ENCODE results near the gene HSF2BP. TPM values are rescaled to one million over a fixed set of nuclear protein-coding genes. Genes with fewer than 3 reads are reported as not detected.
"Not testable (repeated sequence)": the region's sequence is repeated elsewhere in the genome, so short reads cannot be mapped to it uniquely, and the experiment has no call there.

Gene HSF2BP
- total RNA-seq, 1 donor from 2014 or later, result 1.0 TPM

GRCh38 chr21:43516860-43517627 is 142.2 kb downstream of the HSF2BP start:
- not testable (repeated sequence) for DNase-seq

GRCh38 chr21:43516295-43516847 is 142.9 kb downstream of the HSF2BP start:
- not testable (repeated sequence) for DNase-seq

- not testable (repeated sequence) for DNase-seq
Observed at GRCh38 chr21:43514834-43515233, 144.5 kb downstream of the HSF2BP start.

- DNase-seq, result not testable (repeated sequence)
Observed at GRCh38 chr21:43513023-43513422, 146.3 kb downstream of the HSF2BP start.

GRCh38 chr21:43511209-43511608 is 148.1 kb downstream of the HSF2BP start:
- DNase-seq, result not testable (repeated sequence)

- DNase-seq, result not testable (repeated sequence)
Observed at GRCh38 chr21:43510669-43511068, 148.6 kb downstream of the HSF2BP start.

GRCh38 chr21:43503892-43504291 is 155.4 kb downstream of the HSF2BP start:
- DNase-seq, result not testable (repeated sequence)

- DNase-seq, result not testable (repeated sequence)
Observed at GRCh38 chr21:43503075-43503750, 156.1 kb downstream of the HSF2BP start.

- DNase-seq, result not testable (repeated sequence)
Observed at GRCh38 chr21:43502407-43503071, 156.7 kb downstream of the HSF2BP start.

GRCh38 chr21:43498924-43499323 is 160.4 kb downstream of the HSF2BP start:
- DNase-seq, result not testable (repeated sequence)

GRCh38 chr21:43498065-43498464 is 161.2 kb downstream of the HSF2BP start:
- DNase-seq, result not testable (repeated sequence)

GRCh38 chr21:43494279-43495012 is 164.8 kb downstream of the HSF2BP start:
- DNase-seq, result not testable (repeated sequence)

GRCh38 chr21:43493471-43493870 is 165.8 kb downstream of the HSF2BP start:
- DNase-seq, result not testable (repeated sequence)

- not testable (repeated sequence) for DNase-seq
Observed at GRCh38 chr21:43488235-43488634, 171.1 kb downstream of the HSF2BP start.

GRCh38 chr21:43486051-43486450 is 173.2 kb downstream of the HSF2BP start:
- not testable (repeated sequence) for DNase-seq

- DNase-seq, result not testable (repeated sequence)
Observed at GRCh38 chr21:43485016-43485415, 174.3 kb downstream of the HSF2BP start.

- not testable (repeated sequence) for DNase-seq
Observed at GRCh38 chr21:43479197-43479596, 180.1 kb downstream of the HSF2BP start.

All from tongue (tissue), 2 donors.